Activated CD4-positive, alpha-beta T cell treated with anti-CD3 and anti-CD28 coated beads for 36 hours (primary cell): ENCODE results near the gene SLC26A11. TPM values are rescaled to one million over a fixed set of nuclear protein-coding genes. Genes with fewer than 3 reads are reported as not detected.
A peak's percentile ranks its signal among the peaks of the same experiment; 100 is the strongest.
"Not testable (repeated sequence)": the region's sequence is repeated elsewhere in the genome, so short reads cannot be mapped to it uniquely, and the experiment has no call there.

Experiments used
- ATAC-seq: fragments of 200-7000 bp; cut with Tn5 transposase; one replicate; pipeline ENCODE4 v1.10.0; 2021; ENCODE audit warnings: mild to moderate bottlenecking, moderate library complexity
- CTCF ChIA-PET: fragments of 350-600 bp; sonication (Branson Sonifier 250); formaldehyde crosslinking; loops from one replicate; lab custom pipeline; 2021; ENCODE audit warnings: antibody characterized with exemption; lab: Charles Lee
- POLR2A ChIA-PET: fragments of 350-600 bp; sonication (Branson Sonifier 250); formaldehyde crosslinking; loops from one replicate; lab custom pipeline; 2021; ENCODE audit warnings: antibody characterized with exemption, inconsistent platforms; lab: Charles Lee
- DNase-seq: peaks from one replicate; pipeline ENCODE4 v3.0.0-alpha.2; 2020
- H3K27ac Mint-ChIP-seq: one replicate; pipeline ENCODE4 v1.8.0; 2021; ENCODE audit warnings: mixed read lengths
- H3K27me3 Mint-ChIP-seq: one replicate; pipeline ENCODE4 v1.8.0; 2021; ENCODE audit warnings: mixed read lengths
- H3K36me3 Mint-ChIP-seq: one replicate; pipeline ENCODE4 v1.8.0; 2021; ENCODE audit warnings: low read depth, mixed read lengths
- H3K4me1 Mint-ChIP-seq: one replicate; pipeline ENCODE4 v1.8.0; 2021; ENCODE audit warnings: mixed read lengths
- H3K4me3 Mint-ChIP-seq: one replicate; pipeline ENCODE4 v1.8.0; 2021; ENCODE audit warnings: mild to moderate bottlenecking, moderate library complexity, mixed read lengths
- H3K9me3 Mint-ChIP-seq: one replicate; pipeline ENCODE4 v1.8.0; 2021; ENCODE audit warnings: low read depth, mixed read lengths
- intact Hi-C, 2 experiments: fragments of 100-400 bp; cut with DNase I in 1 of 2; cut with micrococcal nuclease in 1 of 2; formaldehyde crosslinking; loops; one replicate each; pipeline versions ENCODE4 v1.14.2 to v1.15.1; 2022 to 2024; cut with DNase I, micrococcal nuclease
- total RNA-seq, 2 experiments: library from RNA; stranded (reverse); gene quantifications; one replicate each; pipeline ENCODE4 v1.2.3, GENCODE V29; 2021

The SLC26A11 gene
- total RNA-seq, 2 experiments from 2014 or later, result 4.7 to 4.9 TPM

DNA sequence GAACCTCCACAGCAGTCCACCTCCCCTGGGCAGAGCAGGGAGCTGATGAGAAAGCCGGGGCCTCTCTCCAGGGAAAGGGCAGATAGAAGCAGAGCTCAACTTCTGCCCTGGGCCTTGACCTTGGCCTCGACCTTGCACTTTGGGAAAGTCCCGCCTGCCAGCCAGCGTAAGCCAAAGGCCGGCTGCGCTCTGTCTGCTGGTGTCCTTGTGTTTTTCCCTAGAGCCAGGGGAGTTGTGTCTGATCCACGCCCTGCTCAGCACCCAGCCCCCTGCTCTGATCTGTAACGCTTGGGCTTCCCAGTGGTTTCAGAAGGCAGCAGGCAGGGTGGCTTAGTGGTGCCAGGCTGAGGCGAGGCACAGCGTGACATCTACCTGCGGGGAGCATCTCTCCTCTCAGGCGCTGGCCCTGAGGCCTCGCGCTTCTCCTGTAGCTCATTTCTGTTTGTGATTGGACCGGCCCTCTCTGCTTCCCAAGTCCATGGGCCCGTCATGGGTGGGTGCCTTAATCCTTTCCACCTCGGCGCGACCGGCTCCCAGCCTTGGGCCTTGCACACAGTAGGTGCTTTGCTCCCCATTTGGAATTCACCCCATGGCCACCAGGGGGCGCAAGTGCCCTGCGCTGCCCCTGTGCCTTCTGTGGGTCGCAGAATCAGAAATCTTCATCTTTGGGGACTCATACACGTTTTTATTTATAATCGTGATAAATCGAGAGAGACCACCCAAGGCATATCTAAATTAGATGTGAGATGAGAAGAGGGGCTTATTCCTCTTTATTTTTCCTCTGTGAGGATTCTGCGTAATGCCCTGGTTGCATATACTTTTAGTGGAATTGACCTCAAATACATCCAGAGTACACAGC, 24.3 kb upstream of the SLC26A11 start:
- H3K4me3 Mint-ChIP-seq, result no peak overlapping the region
- ATAC-seq (peak; percentile 53), DNase-seq (peak; percentile 74)
- H3K36me3 Mint-ChIP-seq, result no peaks in the 10 kb centered on the region
- H3K4me1 Mint-ChIP-seq, result no peaks in the 10 kb centered on the region
- ChIA-PET CTCF (interaction anchor here (0.6 to 1.9 kb wide), 14 partner anchors 8 to 436 kb away, joined by 3 to 9 read pairs (median 4); partner anchors contain the start of gene GAA), POLR2A (no interaction called here)
- no peaks in the 10 kb centered on the region for H3K9me3 Mint-ChIP-seq
- peaks cover 3% of the 10 kb centered on the region for H3K27me3 Mint-ChIP-seq
- no peak overlapping the region for H3K27ac Mint-ChIP-seq
- intact Hi-C loops, result loop anchor here (1.0 to 10.0 kb wide), 6 partner anchors 57 to 219 kb away; partner anchors contain the start of gene ENDOV (in 1 of the 2)

DNA sequence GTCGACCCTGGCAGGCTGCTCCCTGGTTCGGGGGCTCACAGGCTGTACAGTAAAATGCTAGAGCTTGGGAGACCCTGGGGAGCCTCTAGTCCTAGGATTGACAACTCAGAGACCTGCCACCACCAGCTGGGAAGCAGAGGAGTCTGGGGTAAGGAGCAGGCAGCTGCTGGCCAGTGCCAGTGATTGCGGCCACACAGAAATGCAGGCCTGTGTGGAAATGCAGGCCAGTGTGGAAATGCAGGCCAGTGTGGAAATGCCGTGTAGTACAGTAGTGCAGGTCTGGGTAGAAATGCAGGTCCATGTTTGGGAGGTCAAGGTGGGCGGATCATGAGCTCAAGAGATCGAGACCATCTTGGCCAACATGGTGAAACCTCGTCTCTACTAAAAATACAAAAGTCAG, 23.6 kb upstream of the SLC26A11 start:
- H3K4me3 Mint-ChIP-seq, result no peak overlapping the region
- intact Hi-C loops, result loop anchor here (1.0 to 10.0 kb wide), 6 partner anchors 56 to 219 kb away; partner anchors contain the start of gene ENDOV (in 1 of the 2)
- CTCF ChIA-PET, result interaction anchor here (0.6 to 1.9 kb wide), 11 partner anchors 9 to 437 kb away, joined by 3 to 9 read pairs (median 4); partner anchors contain the start of gene GAA
- no peaks in the 10 kb centered on the region for H3K9me3 Mint-ChIP-seq
- ATAC-seq (no peak), DNase-seq (no peak)
- peaks cover 3% of the 10 kb centered on the region for H3K27me3 Mint-ChIP-seq
- H3K36me3 Mint-ChIP-seq, result no peaks in the 10 kb centered on the region
- H3K4me1 Mint-ChIP-seq, result no peaks in the 10 kb centered on the region
- H3K27ac Mint-ChIP-seq, result no peak overlapping the region
- POLR2A ChIA-PET, result interaction anchor here (0.6 kb wide), 1 partner anchor 55 kb away, joined by 3 read pairs; no protein-coding TSS in a partner anchor

DNA sequence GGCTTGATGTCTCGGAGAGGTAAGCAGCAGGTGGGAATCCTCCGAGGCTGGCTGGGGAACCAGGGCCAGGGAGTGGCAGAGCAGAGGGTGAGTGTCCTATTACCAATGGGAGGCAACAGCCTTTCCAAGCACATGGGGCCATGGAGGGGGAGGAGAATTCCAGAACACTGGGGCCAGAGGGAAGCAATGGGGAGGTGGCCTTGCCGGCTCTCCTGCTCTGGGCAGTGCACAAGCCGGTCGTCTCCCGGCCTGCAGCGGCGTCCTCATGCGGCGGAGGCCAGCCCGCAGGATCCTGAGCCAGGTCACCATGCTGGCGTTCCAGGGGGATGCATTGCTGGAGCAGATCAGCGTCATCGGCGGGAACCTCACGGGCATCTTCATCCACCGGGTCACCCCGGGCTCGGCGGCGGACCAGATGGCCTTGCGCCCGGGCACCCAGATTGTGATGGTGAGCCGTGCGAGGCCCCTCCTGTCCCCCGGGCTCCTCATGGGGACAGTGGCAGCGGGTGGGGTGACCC, 22.0 kb upstream of the SLC26A11 start:
- ChIA-PET POLR2A (interaction anchor here (0.6 kb wide), 1 partner anchor 129 kb away, joined by 3 read pairs; no protein-coding TSS in a partner anchor), CTCF (interaction anchor here (1.9 kb wide), 1 partner anchor 10 kb away, joined by 9 read pairs; no protein-coding TSS in a partner anchor)
- ATAC-seq, result no peak
- Mint-ChIP-seq H3K4me1 (no peaks in the 10 kb centered on the region), H3K4me3 (no peak overlapping the region), H3K27ac (no peak overlapping the region), H3K27me3 (no peaks in the 10 kb centered on the region), H3K9me3 (no peaks in the 10 kb centered on the region), H3K36me3 (no peaks in the 10 kb centered on the region)
- intact Hi-C loops, result loop anchor here (5.0 to 10.0 kb wide), 2 partner anchors 164 to 187 kb away; no protein-coding TSS in a partner anchor
- DNase-seq, result no peak

DNA sequence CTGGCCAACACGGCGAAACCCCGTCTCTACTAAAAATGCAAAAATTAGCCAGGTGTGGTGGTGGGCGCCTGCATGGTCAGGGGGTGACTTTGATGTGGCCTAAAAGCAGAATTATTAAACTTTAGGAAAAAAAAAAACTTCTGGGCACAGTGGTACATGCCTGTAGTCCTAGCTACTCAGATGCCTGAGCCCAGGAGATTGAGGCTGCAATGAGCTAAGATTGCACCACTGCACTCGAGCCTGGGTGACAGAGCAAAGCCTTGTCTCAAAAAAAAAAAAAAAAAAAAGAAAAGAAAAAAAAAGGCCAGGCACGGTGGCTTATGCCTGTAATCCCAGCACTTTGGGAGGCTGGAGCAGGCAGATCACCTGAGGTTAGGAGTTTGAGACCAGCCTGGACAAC, 20.9 kb upstream of the SLC26A11 start:
- POLR2A ChIA-PET, H3K27ac Mint-ChIP-seq, H3K27me3 Mint-ChIP-seq, ATAC-seq, H3K36me3 Mint-ChIP-seq, H3K4me1 Mint-ChIP-seq, DNase-seq, CTCF ChIA-PET, H3K9me3 Mint-ChIP-seq, H3K4me3 Mint-ChIP-seq: not testable (repeated sequence)
- intact Hi-C loops, result loop anchor here (5.0 to 10.0 kb wide), 2 partner anchors 163 to 186 kb away; no protein-coding TSS in a partner anchor

DNA sequence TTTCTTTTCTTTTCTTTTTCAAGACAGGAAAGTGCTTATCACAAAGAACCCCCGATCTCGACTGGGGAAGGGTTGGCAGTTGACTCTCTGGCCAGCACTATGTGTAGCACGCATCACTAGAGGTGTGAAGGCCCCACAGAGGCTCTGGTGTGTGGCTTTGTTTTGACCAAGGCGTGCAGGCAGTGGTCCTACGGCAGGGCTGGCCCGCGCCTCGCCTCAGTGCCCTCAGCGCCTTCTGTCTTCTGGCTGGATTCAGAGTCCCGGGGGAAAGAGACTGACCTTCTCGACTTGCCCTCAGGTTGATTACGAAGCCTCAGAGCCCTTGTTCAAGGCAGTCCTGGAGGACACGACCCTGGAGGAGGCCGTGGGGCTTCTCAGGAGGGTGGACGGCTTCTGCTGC, 18.8 kb upstream of the SLC26A11 start:
- POLR2A ChIA-PET, result no interaction called here
- H3K36me3 Mint-ChIP-seq, result no peaks in the 10 kb centered on the region
- H3K27me3 Mint-ChIP-seq, result no peaks in the 10 kb centered on the region
- H3K9me3 Mint-ChIP-seq, result no peaks in the 10 kb centered on the region
- intact Hi-C loops, result no loop called here
- no peak for DNase-seq
- ATAC-seq, result no peak
- no peak overlapping the region for H3K4me3 Mint-ChIP-seq
- no peak overlapping the region for H3K27ac Mint-ChIP-seq
- CTCF ChIA-PET, result no interaction called here
- H3K4me1 Mint-ChIP-seq, result no peaks in the 10 kb centered on the region

DNA sequence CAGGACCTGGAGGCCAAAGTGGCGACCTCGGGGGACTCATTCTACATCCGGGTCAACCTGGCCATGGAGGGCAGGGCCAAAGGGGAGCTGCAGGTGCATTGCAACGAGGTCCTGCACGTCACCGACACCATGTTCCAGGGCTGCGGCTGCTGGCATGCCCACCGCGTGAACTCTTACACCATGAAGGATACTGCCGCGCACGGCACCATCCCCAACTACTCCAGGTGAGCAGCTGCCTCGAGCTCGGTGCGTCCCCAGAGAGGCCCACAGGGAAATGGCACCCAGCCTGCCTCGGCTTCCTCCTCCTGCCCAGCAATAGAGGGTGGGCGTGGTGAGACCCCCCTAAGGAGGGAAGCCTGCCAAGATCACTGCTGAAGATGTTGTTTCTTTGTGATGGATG, 18.0 kb upstream of the SLC26A11 start:
- DNase-seq (no peak), ATAC-seq (no peak)
- no peaks in the 10 kb centered on the region for H3K9me3 Mint-ChIP-seq
- no peaks in the 10 kb centered on the region for H3K4me1 Mint-ChIP-seq
- intact Hi-C loops, result no loop called here
- CTCF ChIA-PET, result no interaction called here
- no peaks in the 10 kb centered on the region for H3K27me3 Mint-ChIP-seq
- POLR2A ChIA-PET, result no interaction called here
- H3K36me3 Mint-ChIP-seq, result no peaks in the 10 kb centered on the region
- no peak overlapping the region for H3K27ac Mint-ChIP-seq
- H3K4me3 Mint-ChIP-seq, result no peak overlapping the region

DNA sequence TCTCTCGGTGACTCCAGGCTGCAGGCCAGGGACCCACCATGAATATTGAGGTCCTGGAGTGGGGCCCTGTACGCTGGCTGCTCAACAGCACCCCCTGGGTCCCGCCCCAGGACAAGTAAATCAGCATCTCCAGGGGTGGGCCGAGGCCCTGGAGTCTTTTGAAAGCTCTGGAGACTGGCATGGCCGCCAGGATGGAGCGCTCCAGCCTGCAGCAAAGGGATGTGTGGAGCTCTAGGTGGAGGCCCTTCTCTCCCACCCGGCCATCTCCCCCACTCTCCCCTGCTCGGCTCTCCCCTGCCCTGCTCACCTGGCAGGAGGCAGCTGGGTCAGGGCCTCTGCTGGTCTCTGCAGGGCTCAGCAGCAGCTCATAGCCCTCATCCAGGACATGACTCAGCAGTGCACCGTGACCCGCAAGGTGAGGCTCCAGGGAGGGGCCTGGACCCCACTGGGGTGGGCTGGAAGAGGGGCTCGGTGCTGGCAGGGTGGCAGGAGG, 16.7 kb upstream of the SLC26A11 start:
- CTCF ChIA-PET, result no interaction called here
- Mint-ChIP-seq H3K36me3 (no peaks in the 10 kb centered on the region), H3K4me3 (no peak overlapping the region), H3K4me1 (no peaks in the 10 kb centered on the region), H3K27ac (no peak overlapping the region), H3K27me3 (no peaks in the 10 kb centered on the region), H3K9me3 (no peaks in the 10 kb centered on the region)
- ATAC-seq (no peak), DNase-seq (no peak)
- intact Hi-C loops, result no loop called here
- POLR2A ChIA-PET, result no interaction called here

DNA sequence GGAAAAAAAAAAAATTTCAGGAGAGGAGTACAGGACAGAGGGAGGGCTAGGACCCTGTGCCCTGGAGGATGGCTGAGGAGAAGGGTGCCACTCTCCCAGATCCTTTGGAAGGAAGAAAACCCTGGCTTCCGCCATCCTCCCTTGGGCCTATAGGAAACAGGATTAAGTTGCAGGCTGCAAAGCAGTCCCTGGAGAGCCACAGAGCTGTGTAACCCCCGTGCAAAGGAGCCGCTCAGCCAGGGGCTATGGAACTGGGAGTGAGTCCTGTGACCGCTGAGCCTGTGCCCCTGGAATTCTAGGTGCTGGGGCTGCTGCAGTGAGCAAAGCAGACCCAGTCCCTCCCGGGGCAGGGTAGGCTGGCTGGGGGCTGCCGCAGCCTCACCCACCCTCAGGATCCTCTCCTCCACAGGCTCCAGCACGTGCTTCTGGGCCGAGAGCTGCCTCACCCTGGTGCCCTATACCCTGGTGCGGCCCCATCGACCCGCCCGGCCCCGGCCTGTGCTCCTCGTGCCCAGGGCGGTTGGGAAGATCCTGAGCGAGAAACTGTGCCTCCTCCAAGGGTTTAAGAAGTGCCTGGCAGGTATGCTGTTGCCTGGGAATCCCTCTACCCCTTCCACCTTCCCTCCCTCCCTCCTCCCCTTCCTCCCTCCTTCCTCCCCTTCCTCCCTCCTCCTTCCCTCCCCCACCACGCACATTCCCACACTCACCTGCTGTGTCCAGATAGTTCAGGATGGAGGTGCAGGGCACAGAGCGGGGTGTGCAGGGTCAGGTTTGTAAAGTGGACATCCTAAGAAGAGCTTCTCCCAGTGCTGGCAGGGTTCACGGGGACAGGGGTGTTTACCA, 15.4 kb upstream of the SLC26A11 start:
- ChIA-PET POLR2A (no interaction called here), CTCF (interaction anchor here (1.1 kb wide), 1 partner anchor 8 kb away, joined by 3 read pairs; no protein-coding TSS in a partner anchor)
- DNase-seq (no peak), ATAC-seq (no peak)
- Mint-ChIP-seq H3K9me3 (no peaks in the 10 kb centered on the region), H3K27me3 (no peaks in the 10 kb centered on the region), H3K4me3 (no peak overlapping the region), H3K27ac (no peak overlapping the region), H3K36me3 (no peaks in the 10 kb centered on the region), H3K4me1 (no peaks in the 10 kb centered on the region)
- intact Hi-C loops, result no loop called here

DNA sequence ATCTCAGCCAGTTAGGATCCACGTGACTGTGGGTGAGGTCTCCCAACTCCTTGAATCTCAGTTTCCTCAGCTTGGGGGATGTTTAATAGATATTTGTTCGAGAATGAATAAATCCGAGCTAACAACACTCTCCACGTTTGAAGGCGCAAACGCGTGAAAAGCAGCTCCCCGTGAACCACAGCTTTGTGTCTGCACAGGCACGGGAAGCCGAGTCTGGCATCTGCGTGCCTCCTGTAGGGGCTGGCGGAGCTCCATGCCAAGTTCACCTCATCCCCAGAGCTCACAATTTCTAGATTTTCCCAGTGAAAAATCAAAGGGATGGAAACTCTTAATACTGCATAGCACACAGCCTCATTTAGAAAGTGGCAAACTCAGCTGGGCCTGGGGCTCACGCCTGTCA, 14.4 kb upstream of the SLC26A11 start:
- no peak for ATAC-seq

DNA sequence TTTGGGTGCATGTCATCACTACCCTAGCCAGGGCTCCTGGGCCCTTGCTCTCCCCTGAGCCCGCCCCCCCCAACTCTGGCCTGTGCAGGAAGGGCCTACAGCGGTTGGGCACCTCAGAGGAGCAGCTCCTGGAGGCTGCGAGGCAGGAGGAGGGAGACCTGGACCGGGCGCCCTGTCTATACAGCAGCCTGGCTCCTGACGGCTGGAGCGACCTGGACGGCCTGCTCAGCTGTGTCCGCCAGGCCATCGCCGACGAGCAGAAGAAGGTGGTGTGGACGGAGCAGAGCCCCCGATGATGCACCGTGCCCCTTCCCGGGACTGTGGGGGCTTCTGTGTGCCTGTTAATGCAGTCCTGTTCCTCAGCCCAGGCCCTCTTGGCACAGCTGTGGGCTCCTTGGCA, 12.2 kb upstream of the SLC26A11 start:
- Mint-ChIP-seq H3K4me1 (no peaks in the 10 kb centered on the region), H3K4me3 (no peak overlapping the region), H3K9me3 (no peaks in the 10 kb centered on the region), H3K27me3 (no peaks in the 10 kb centered on the region), H3K27ac (no peak overlapping the region), H3K36me3 (peaks cover 4% of the 10 kb centered on the region)
- ChIA-PET CTCF (no interaction called here), POLR2A (no interaction called here)
- intact Hi-C loops, result no loop called here
- ATAC-seq, result no peak
- no peak for DNase-seq

More for the DNA sequence above, 14.4 kb upstream of the SLC26A11 start:
- H3K27ac Mint-ChIP-seq, result no peak overlapping the region
- H3K36me3 Mint-ChIP-seq, result peaks cover 4% of the 10 kb centered on the region
- H3K9me3 Mint-ChIP-seq, result no peaks in the 10 kb centered on the region
- CTCF ChIA-PET, result interaction anchor here (0.6 to 1.1 kb wide), 3 partner anchors 9 to 157 kb away, joined by 3 to 4 read pairs (median 3); no protein-coding TSS in a partner anchor
- no peak overlapping the region for H3K4me3 Mint-ChIP-seq
- H3K27me3 Mint-ChIP-seq, result no peaks in the 10 kb centered on the region
- POLR2A ChIA-PET, result no interaction called here
- no peak for DNase-seq
- H3K4me1 Mint-ChIP-seq, result no peaks in the 10 kb centered on the region
- intact Hi-C loops, result no loop called here

DNA sequence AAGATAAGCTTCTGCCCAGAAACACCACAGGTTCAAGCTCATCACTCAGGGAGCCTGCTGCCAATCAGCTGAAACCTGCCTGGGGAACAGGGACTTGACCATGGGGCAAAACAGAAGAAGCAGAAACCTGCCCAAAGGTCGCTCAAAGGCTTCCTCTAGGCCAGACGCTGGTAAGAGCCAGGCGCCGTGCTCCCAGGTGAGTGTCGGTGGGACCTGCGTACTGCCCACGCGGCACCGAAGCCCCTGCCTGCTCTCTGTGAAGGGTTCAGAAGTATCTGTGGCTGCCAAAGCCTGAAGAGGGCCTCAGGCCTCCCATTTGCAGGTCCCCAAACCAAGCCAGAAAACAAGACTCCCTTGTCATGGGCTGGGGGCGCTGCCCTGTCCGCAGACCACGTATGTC, 10.5 kb upstream of the SLC26A11 start:
- no peak overlapping the region for H3K27ac Mint-ChIP-seq
- intact Hi-C loops, result no loop called here
- H3K4me3 Mint-ChIP-seq, result no peak overlapping the region
- DNase-seq (no peak), ATAC-seq (no peak)
- H3K9me3 Mint-ChIP-seq, result no peaks in the 10 kb centered on the region
- no peaks in the 10 kb centered on the region for H3K4me1 Mint-ChIP-seq
- H3K27me3 Mint-ChIP-seq, result no peaks in the 10 kb centered on the region
- ChIA-PET CTCF (interaction anchor here (0.6 to 1.0 kb wide), 2 partner anchors 41 to 367 kb away, joined by 3 read pairs; no protein-coding TSS in a partner anchor), POLR2A (interaction anchor here (1.3 kb wide), 1 partner anchor 51 kb away, joined by 3 read pairs; the partner anchor contains the start of gene RNF213)
- peaks cover 4% of the 10 kb centered on the region for H3K36me3 Mint-ChIP-seq
